ENCODE results near the gene MLKL. TPM values are rescaled to one million over a fixed set of nuclear protein-coding genes. Genes with fewer than 3 reads are reported as not detected.

Gene MLKL
- total RNA-seq, 1 experiment from 2014 or later, result 9.7 TPM

DNA sequence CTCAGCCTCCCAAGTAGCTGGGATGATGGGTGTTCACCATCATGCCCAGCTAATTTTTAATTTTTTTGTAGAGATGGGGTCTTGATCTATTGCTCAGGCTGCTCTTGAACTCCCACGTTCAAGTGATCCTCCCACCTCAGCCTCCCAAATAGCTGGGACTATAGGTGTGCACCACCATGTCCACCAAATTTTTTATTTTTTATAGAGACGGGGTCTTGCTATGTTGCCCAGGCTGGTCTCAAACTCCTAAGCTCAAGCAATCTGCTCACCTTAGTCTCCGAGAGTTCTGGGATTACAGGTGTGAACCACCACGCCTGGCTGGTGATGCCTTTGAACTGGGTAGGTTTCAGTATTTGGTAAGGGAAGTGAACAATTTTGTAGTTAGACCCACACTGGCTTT lies 43.9 kb upstream of the MLKL start:
- Mint-ChIP-seq H3K4me1 (ENCODE audit: low read depth, unreplicated experiment) (no peaks in the 10 kb centered on the region), H3K4me3 (ENCODE audit: unreplicated experiment) (no peak overlapping the region), H3K36me3 (ENCODE audit: insufficient read depth, unreplicated experiment) (peaks cover 7% of the 10 kb centered on the region), H3K27ac (ENCODE audit: unreplicated experiment) (peak overlapping the region; percentile 70), H3K27me3 (ENCODE audit: insufficient read depth, unreplicated experiment) (no peaks in the 10 kb centered on the region), H3K9me3 (ENCODE audit: unreplicated experiment) (no peaks in the 10 kb centered on the region)
- DNase-seq, result no peak
- Histone ChIP-seq H3K36me3 (ENCODE audit: control insufficient read depth, insufficient read depth, low read length) (no peaks in the 10 kb centered on the region), H3K27me3 (replicated peaks; ENCODE audit: control insufficient read depth, insufficient read depth, low read length) (no peaks in the 10 kb centered on the region), H3K4me1 (peaks cover 15% of the 10 kb centered on the region), H3K9me3 (no peaks in the 10 kb centered on the region), H3K4me3 (ENCODE audit: low read depth, low read length) (no peak overlapping the region)
- ChIA-PET CTCF (interaction anchor here (1.7 kb wide), 1 partner anchor 30 kb away, joined by 7 read pairs; the partner anchor contains the start of gene FA2H), POLR2A (no interaction called here)
- BruUV-seq (replicated peaks), result no TSS peak
- TF ChIP-seq CTCF (IDR thresholded peaks at IDR 0.05; ENCODE audit: insufficient read depth in 1 of 2, low read depth in 1 of 2, low read length in 1 of 2, severe bottlenecking in 1 of 2, unreplicated experiment in 1 of 2), result no peak
- intact Hi-C loops (cut with micrococcal nuclease; ENCODE audit: unreplicated experiment), result no loop called here

DNA sequence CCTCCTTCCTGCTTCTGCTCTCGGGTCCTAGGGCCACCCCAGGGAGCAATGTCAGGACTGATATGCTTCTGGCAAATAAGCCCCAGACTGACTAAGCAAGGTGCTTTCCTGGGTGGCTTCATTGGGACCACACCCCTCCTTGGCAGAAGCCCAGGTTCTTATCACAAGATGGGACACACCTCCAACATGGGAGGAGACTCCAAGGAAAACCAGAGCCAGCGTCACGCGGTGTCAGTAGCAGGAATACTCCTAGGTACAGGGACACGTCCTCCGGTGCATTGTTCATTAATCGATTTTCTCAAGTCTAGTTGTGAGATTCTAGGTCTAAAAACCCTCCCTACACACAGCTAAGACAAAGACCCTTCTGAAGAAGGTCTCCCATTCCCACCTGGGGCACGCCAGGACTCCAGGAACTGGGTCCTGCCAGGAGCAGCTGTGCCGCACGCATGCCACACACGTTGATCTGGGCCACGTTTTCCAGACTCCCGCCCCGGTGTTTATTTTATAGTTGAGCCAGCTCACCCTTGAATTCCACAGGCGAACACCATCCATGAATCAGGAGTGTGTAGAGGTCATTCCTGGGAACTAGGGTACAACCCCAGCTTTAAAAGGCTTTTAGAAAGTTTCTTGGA lies 43.1 kb upstream of the MLKL start:
- peak overlapping the region; percentile 28 for H3K4me3 ChIP-seq (ENCODE audit: low read depth, low read length)
- TSS peak; percentile 99 for BruUV-seq (replicated peaks)
- Mint-ChIP-seq H3K4me3 (ENCODE audit: unreplicated experiment) (peak overlapping the region; percentile 72), H3K4me1 (ENCODE audit: low read depth, unreplicated experiment) (no peaks in the 10 kb centered on the region), H3K27ac (ENCODE audit: unreplicated experiment) (peak overlapping the region; percentile 70), H3K27me3 (ENCODE audit: insufficient read depth, unreplicated experiment) (no peaks in the 10 kb centered on the region), H3K36me3 (ENCODE audit: insufficient read depth, unreplicated experiment) (peaks cover 7% of the 10 kb centered on the region), H3K9me3 (ENCODE audit: unreplicated experiment) (no peaks in the 10 kb centered on the region)
- peaks cover 15% of the 10 kb centered on the region for H3K4me1 ChIP-seq
- no peaks in the 10 kb centered on the region for H3K9me3 ChIP-seq
- no peaks in the 10 kb centered on the region for H3K36me3 ChIP-seq (ENCODE audit: control insufficient read depth, insufficient read depth, low read length)
- ChIA-PET CTCF (interaction anchor here (1.7 kb wide), 1 partner anchor 31 kb away, joined by 7 read pairs; the partner anchor contains the start of gene FA2H), POLR2A (interaction anchor here (0.5 to 0.7 kb wide), 2 partner anchors 13 to 462 kb away, joined by 4 to 6 read pairs; no protein-coding TSS in a partner anchor)
- no peaks in the 10 kb centered on the region for H3K27me3 ChIP-seq (replicated peaks; ENCODE audit: control insufficient read depth, insufficient read depth, low read length)
- no peak for TF ChIP-seq CTCF (IDR thresholded peaks at IDR 0.05; ENCODE audit: insufficient read depth in 1 of 2, low read depth in 1 of 2, low read length in 1 of 2, severe bottlenecking in 1 of 2, unreplicated experiment in 1 of 2)
- DNase-seq, result peak; percentile 83 to 94
- intact Hi-C loops (cut with micrococcal nuclease; ENCODE audit: unreplicated experiment), result no loop called here

DNA sequence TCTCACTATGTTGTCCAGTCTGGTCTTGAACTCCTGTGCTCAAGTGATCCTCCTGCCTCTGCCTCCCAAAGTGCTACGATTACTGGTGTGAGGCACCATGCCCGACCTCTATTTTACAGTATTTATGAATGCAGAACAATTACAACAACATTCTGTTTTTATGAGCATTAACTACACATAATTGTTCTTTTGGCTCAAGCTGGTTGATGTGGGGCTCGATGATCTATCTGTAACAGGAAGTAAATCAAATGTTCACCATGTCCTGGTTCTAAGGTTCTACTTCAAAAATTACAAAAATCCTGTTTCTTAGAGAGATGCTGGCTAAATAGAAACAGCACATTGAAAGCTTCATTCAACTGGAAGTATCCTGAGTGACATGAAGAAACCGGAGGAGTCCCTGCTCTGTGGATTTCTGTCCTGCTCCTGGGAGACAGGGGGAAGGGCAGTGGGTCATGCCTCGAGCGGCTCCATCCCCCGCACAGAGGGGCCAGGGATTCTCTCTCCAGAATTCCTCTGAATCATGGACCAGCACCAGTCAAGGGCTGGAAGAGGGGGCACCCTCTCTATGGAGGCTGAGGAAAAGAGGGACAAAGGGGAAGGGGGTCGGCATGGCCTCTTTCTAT lies 42.5 kb upstream of the MLKL start:
- intact Hi-C loops (cut with micrococcal nuclease; ENCODE audit: unreplicated experiment), result no loop called here
- peak overlapping the region; percentile 72 for H3K4me3 Mint-ChIP-seq (ENCODE audit: unreplicated experiment)

More for the DNA sequence above, 42.5 kb upstream of the MLKL start:
- no peaks in the 10 kb centered on the region for H3K27me3 ChIP-seq (replicated peaks; ENCODE audit: control insufficient read depth, insufficient read depth, low read length)
- Mint-ChIP-seq H3K36me3 (ENCODE audit: insufficient read depth, unreplicated experiment) (peaks cover 1% of the 10 kb centered on the region), H3K27me3 (ENCODE audit: insufficient read depth, unreplicated experiment) (no peaks in the 10 kb centered on the region), H3K27ac (ENCODE audit: unreplicated experiment) (peak overlapping the region; percentile 70), H3K9me3 (ENCODE audit: unreplicated experiment) (no peaks in the 10 kb centered on the region), H3K4me1 (ENCODE audit: low read depth, unreplicated experiment) (no peaks in the 10 kb centered on the region)
- H3K36me3 ChIP-seq (ENCODE audit: control insufficient read depth, insufficient read depth, low read length), result no peaks in the 10 kb centered on the region
- DNase-seq, result no peak
- H3K4me3 ChIP-seq (ENCODE audit: low read depth, low read length), result peak overlapping the region; percentile 28
- no peaks in the 10 kb centered on the region for H3K9me3 ChIP-seq
- CTCF ChIA-PET, result interaction anchor here (1.7 kb wide), 1 partner anchor 32 kb away, joined by 7 read pairs; the partner anchor contains the start of gene FA2H
- TSS peak; percentile 80 for BruUV-seq (replicated peaks)
- POLR2A ChIA-PET, result no interaction called here
- TF ChIP-seq CTCF (IDR thresholded peaks at IDR 0.05; ENCODE audit: insufficient read depth in 1 of 2, low read depth in 1 of 2, low read length in 1 of 2, severe bottlenecking in 1 of 2, unreplicated experiment in 1 of 2), result no peak
- peaks cover 15% of the 10 kb centered on the region for H3K4me1 ChIP-seq

Data from Caco-2 (cell line).